ENCODE results near the gene PNMA1.

The PNMA1 gene

GRCh38 chr14:73755434-73756014, 41.3 kb upstream of the PNMA1 start:
- POLR2A ChIA-PET = interaction anchor here (0.9 to 1.5 kb wide), 2 partner anchors 10 to 13 kb away, joined by 4 read pairs; no protein-coding TSS in a partner anchor
- no peak for DNase-seq (ENCODE audit: extremely low spot score)

GRCh38 chr14:73754911-73755360, 40.8 kb upstream of the PNMA1 start:
- ChIA-PET CTCF (interaction anchor here (1.7 to 2.2 kb wide), 2 partner anchors 9 to 26 kb away, joined by 5 to 12 read pairs; no protein-coding TSS in a partner anchor), POLR2A (interaction anchor here (0.9 to 1.5 kb wide), 3 partner anchors 9 to 14 kb away, joined by 3 to 4 read pairs (median 4); no protein-coding TSS in a partner anchor)
- DNase-seq (ENCODE audit: extremely low spot score) = no peak
- TF ChIP-seq L3MBTL2 (conservative IDR thresholded peaks at IDR 0.05) (no peak), PKNOX1 (IDR thresholded peaks at IDR 0.05) (no peak), ZNF384 (IDR thresholded peaks at IDR 0.05) (no peak), FOXM1 (IDR thresholded peaks at IDR 0.05; ENCODE audit: borderline replicate concordance) (no peak), NFRKB (IDR thresholded peaks at IDR 0.05) (no peak), BHLHE40 (IDR thresholded peaks at IDR 0.05; ENCODE audit: borderline replicate concordance) (no peak), TARDBP (IDR thresholded peaks at IDR 0.05) (no peak), FOXK2 (IDR thresholded peaks at IDR 0.05) (no peak), LEF1 (IDR thresholded peaks at IDR 0.05; ENCODE audit: borderline replicate concordance) (no peak), ELF4 (IDR thresholded peaks at IDR 0.05) (no peak), HDGF (IDR thresholded peaks at IDR 0.05; ENCODE audit: borderline replicate concordance) (no peak), CTBP1 (IDR thresholded peaks at IDR 0.05; ENCODE audit: borderline replicate concordance) (no peak), ARNT (IDR thresholded peaks at IDR 0.05) (no peak), SUZ12 (IDR thresholded peaks at IDR 0.05) (no peak), FOXA1 (IDR thresholded peaks at IDR 0.05) (no peak), SP1 (IDR thresholded peaks at IDR 0.05) (no peak)

More at GRCh38 chr14:73755434-73756014, 41.3 kb upstream of the PNMA1 start:
- CTCF ChIA-PET = interaction anchor here (1.0 to 2.2 kb wide), 3 partner anchors 9 to 26 kb away, joined by 3 to 12 read pairs (median 5); no protein-coding TSS in a partner anchor
- TF ChIP-seq FOXK2 (IDR thresholded peaks at IDR 0.05) (no peak), FOXA1 (IDR thresholded peaks at IDR 0.05) (no peak), TARDBP (IDR thresholded peaks at IDR 0.05) (no peak), BHLHE40 (IDR thresholded peaks at IDR 0.05; ENCODE audit: borderline replicate concordance) (no peak), HDGF (IDR thresholded peaks at IDR 0.05; ENCODE audit: borderline replicate concordance) (no peak), SUZ12 (IDR thresholded peaks at IDR 0.05) (no peak), SP1 (IDR thresholded peaks at IDR 0.05) (no peak), NFRKB (IDR thresholded peaks at IDR 0.05) (no peak), LEF1 (IDR thresholded peaks at IDR 0.05; ENCODE audit: borderline replicate concordance) (no peak), CTBP1 (IDR thresholded peaks at IDR 0.05; ENCODE audit: borderline replicate concordance) (no peak), ARNT (IDR thresholded peaks at IDR 0.05) (no peak), ELF4 (IDR thresholded peaks at IDR 0.05) (no peak), ZNF384 (IDR thresholded peaks at IDR 0.05) (no peak), L3MBTL2 (conservative IDR thresholded peaks at IDR 0.05) (no peak), PKNOX1 (IDR thresholded peaks at IDR 0.05) (no peak), FOXM1 (IDR thresholded peaks at IDR 0.05; ENCODE audit: borderline replicate concordance) (no peak)

- no peak for TF ChIP-seq PKNOX1 (IDR thresholded peaks at IDR 0.05)
- TF ChIP-seq FOXA1 (IDR thresholded peaks at IDR 0.05) = no peak
- no peak for TF ChIP-seq LEF1 (IDR thresholded peaks at IDR 0.05; ENCODE audit: borderline replicate concordance)
- no peak for TF ChIP-seq NFRKB (IDR thresholded peaks at IDR 0.05)
- no peak for TF ChIP-seq ZNF384 (IDR thresholded peaks at IDR 0.05)
- TF ChIP-seq HDGF (IDR thresholded peaks at IDR 0.05; ENCODE audit: borderline replicate concordance) = no peak
- no peak for TF ChIP-seq FOXM1 (IDR thresholded peaks at IDR 0.05; ENCODE audit: borderline replicate concordance)
- TF ChIP-seq TARDBP (IDR thresholded peaks at IDR 0.05) = no peak
- TF ChIP-seq BHLHE40 (IDR thresholded peaks at IDR 0.05; ENCODE audit: borderline replicate concordance) = no peak
- no peak for TF ChIP-seq L3MBTL2 (conservative IDR thresholded peaks at IDR 0.05)
- TF ChIP-seq ELF4 (IDR thresholded peaks at IDR 0.05) = no peak
- no peak for TF ChIP-seq SUZ12 (IDR thresholded peaks at IDR 0.05)
- no peak for TF ChIP-seq FOXK2 (IDR thresholded peaks at IDR 0.05)
- ChIA-PET POLR2A (interaction anchor here (0.9 to 1.5 kb wide), 3 partner anchors 8 to 13 kb away, joined by 3 to 4 read pairs (median 4); no protein-coding TSS in a partner anchor), CTCF (interaction anchor here (1.7 to 2.2 kb wide), 2 partner anchors 8 to 25 kb away, joined by 5 to 12 read pairs; no protein-coding TSS in a partner anchor)
- no peak for DNase-seq (ENCODE audit: extremely low spot score)
These were observed 40.0 kb upstream of the PNMA1 start for GRCh38 chr14:73753887-73754795.

- ChIA-PET POLR2A (no interaction called here), CTCF (no interaction called here)
- TF ChIP-seq FOXM1 (IDR thresholded peaks at IDR 0.05; ENCODE audit: borderline replicate concordance) (no peak), LEF1 (IDR thresholded peaks at IDR 0.05; ENCODE audit: borderline replicate concordance) (no peak), SUZ12 (IDR thresholded peaks at IDR 0.05) (no peak), ELF4 (IDR thresholded peaks at IDR 0.05) (no peak), TARDBP (IDR thresholded peaks at IDR 0.05) (no peak), HDGF (IDR thresholded peaks at IDR 0.05; ENCODE audit: borderline replicate concordance) (no peak), BHLHE40 (IDR thresholded peaks at IDR 0.05; ENCODE audit: borderline replicate concordance) (no peak), NFRKB (IDR thresholded peaks at IDR 0.05) (no peak), CTBP1 (IDR thresholded peaks at IDR 0.05; ENCODE audit: borderline replicate concordance) (no peak), FOXK2 (IDR thresholded peaks at IDR 0.05) (no peak), PKNOX1 (IDR thresholded peaks at IDR 0.05) (no peak), ZNF384 (IDR thresholded peaks at IDR 0.05) (no peak), FOXA1 (IDR thresholded peaks at IDR 0.05) (no peak), SP1 (IDR thresholded peaks at IDR 0.05) (no peak), L3MBTL2 (conservative IDR thresholded peaks at IDR 0.05) (no peak)
- no peak for DNase-seq (ENCODE audit: extremely low spot score)
These were observed 39.1 kb upstream of the PNMA1 start for GRCh38 chr14:73753124-73753886.

Measured in HEK293T (cell line).